Measurements from ENCODE around the gene BUB1B. TPM values are rescaled to one million over a fixed set of nuclear protein-coding genes. Genes with fewer than 3 reads are reported as not detected.

The BUB1B gene
- total RNA-seq, 2 experiments from 2014 or later: 166 to 192 TPM

DNA sequence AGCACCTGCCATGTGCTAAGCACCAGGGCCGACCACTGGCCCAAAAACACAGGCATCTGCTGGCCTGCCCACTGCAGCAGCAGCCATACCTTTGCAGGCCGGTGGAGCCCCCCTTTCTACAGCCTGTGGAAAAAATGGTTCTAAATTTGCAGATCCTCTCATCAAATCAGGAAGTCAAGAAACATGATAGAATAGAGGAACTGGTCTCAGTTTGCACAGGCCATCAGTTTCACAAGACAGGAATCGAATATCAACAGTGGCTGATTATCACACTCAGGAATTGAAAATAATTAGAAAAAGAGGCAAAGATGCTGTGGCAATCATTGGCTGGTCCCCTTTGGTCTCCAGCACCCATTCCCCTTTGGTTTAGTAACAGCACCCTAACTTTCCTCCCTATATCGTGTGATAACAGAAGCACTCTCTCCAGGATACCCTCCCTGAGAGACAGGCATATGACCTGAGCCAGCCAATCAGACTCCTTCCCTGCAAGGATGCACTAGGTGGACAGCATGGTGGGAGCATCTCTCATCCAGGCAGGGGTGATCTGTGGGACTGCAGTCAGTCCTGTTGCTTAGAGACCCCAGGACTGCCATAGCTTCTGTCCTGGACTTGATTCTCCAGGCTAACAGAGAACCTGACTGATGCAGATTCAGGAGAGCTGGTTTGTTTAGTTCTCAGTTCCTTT, 74.5 kb downstream of the BUB1B start:
- ChIA-PET CTCF (ENCODE audit: unreplicated experiment) (no interaction called here), POLR2A (no interaction called here)
- Histone ChIP-seq H3K4me2 (ENCODE audit: low read length) (peak overlapping the region; percentile 13; the same call in 1 of the 2 replicates), H3K36me3 (ENCODE audit: insufficient read depth, low read length) (peaks cover 28% of the 10 kb centered on the region; the same call in 1 of the 2 replicates), H3K4me1 (ENCODE audit: insufficient read depth, low read length, poor library complexity, severe bottlenecking) (peaks cover 25% of the 10 kb centered on the region), H2AFZ (ENCODE audit: low read length) (no peak overlapping the region), H3K79me2 (ENCODE audit: insufficient read depth, low read depth, low read length) (no peaks in the 10 kb centered on the region), H3K4me3 (ENCODE audit: low read depth, low read length, poor library complexity, severe bottlenecking) (no peak overlapping the region), H3K9me3 (ENCODE audit: low read length) (no peaks in the 10 kb centered on the region), H4K20me1 (ENCODE audit: insufficient read depth, low read length) (no peaks in the 10 kb centered on the region), H3K27ac (ENCODE audit: low read depth, low read length, poor library complexity, severe bottlenecking) (no peak overlapping the region), H3K9me2 (ENCODE audit: insufficient read depth, low read length) (no peaks in the 10 kb centered on the region)
- intact Hi-C loops (cut with micrococcal nuclease; ENCODE audit: unreplicated experiment): no loop called here
- BruUV-seq (replicated peaks): no TSS peak
- peak; percentile 14 for DNase-seq (ENCODE audit: low spot score)
- TF ChIP-seq EZH2phosphoT487 (IDR thresholded peaks at IDR 0.05; ENCODE audit: borderline replicate concordance, low read depth, low read length) (no peak), CTCF (conservative IDR thresholded peaks at IDR 0.05; ENCODE audit: low read length) (no peak)

DNA sequence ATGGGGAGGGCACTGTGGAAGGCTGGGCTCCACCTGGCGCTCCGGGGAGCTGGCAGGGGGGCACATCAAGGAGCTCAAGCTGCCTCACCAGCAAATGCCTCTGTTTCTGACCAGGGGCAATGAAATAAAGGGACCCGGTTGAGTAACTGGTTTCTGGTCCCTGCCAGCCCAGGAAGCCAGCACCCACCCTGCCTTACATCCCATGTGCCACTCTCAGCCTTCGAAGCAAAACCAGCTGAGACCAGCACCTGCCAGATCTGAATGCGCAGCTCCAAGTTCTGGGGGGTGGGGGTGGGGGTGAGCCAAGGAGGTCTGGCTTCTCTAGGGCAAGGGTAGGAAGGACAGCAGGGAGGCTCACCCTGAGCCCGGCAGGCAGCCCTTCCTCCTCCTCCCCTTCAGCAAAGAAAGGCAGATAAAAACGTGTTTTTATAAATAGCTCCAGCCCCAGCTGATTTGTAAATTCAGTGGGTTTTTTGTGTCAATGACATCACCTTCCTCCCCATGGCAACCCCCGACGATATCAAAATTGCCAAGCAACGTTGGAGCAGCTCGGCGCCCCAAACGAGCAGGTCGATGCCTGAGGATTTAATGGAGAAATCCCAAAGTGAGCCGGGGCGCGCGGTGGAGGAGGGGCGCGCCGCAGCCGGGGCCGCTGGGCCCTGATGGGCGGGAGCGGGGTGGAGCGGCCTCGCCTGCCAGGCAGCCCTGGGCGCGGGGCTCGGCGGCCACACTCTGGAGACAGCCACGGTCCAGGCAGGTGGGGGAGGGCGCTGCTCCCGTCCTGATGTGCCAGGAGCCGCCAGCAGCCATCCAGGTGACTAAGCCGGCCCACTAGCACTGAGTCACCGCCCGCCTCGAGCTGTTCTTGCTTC, 77.9 kb downstream of the BUB1B start, which contains the start of gene PAK6:
PAK6 (plus strand) TSS at position 532 of the 872 bp plus-strand sequence. CDS start 25,723 bp downstream, outside the sequence.
- peaks cover 25% of the 10 kb centered on the region for H3K4me1 ChIP-seq (ENCODE audit: insufficient read depth, low read length, poor library complexity, severe bottlenecking)
- intact Hi-C loops (cut with micrococcal nuclease; ENCODE audit: unreplicated experiment): no loop called here
- ChIA-PET CTCF (ENCODE audit: unreplicated experiment) (interaction anchor here (0.6 kb wide), 1 partner anchor 250 kb away, joined by 8 read pairs; no protein-coding TSS in a partner anchor), POLR2A (no interaction called here)
- no peaks in the 10 kb centered on the region for H4K20me1 ChIP-seq (ENCODE audit: insufficient read depth, low read length)
- H3K27ac ChIP-seq (ENCODE audit: low read depth, low read length, poor library complexity, severe bottlenecking): no peak within 1 kb of the TSS
- H2AFZ ChIP-seq (ENCODE audit: low read length): no peak within 1 kb of the TSS
- peak within 1 kb of the TSS; percentile 7 for H3K4me3 ChIP-seq (ENCODE audit: low read depth, low read length, poor library complexity, severe bottlenecking)
- 0 out of 2 replicates have a peak, but pooled peaks cover 3% of the 10 kb centered on the region for H3K36me3 ChIP-seq (ENCODE audit: insufficient read depth, low read length)
- DNase-seq (ENCODE audit: low spot score): peak; percentile 15
- no peaks in the 10 kb centered on the region for H3K79me2 ChIP-seq (ENCODE audit: insufficient read depth, low read depth, low read length)
- no TSS peak for BruUV-seq (replicated peaks)
- H3K4me2 ChIP-seq (ENCODE audit: low read length): peak within 1 kb of the TSS; percentile 42
- TF ChIP-seq EZH2phosphoT487 (IDR thresholded peaks at IDR 0.05; ENCODE audit: borderline replicate concordance, low read depth, low read length): no peak
- TF ChIP-seq CTCF (conservative IDR thresholded peaks at IDR 0.05; ENCODE audit: low read length): no peak
- no peaks in the 10 kb centered on the region for H3K9me2 ChIP-seq (ENCODE audit: insufficient read depth, low read length)
- H3K9me3 ChIP-seq (ENCODE audit: low read length): no peaks in the 10 kb centered on the region

Data from OCI-LY7 (cell line).